Stimulated activated naive CD4-positive, alpha-beta T cell treated with Interleukin-2 at 50 U/mL for 16 hours (primary cell): Measurements from ENCODE around the gene TMEM132D.

Experiments used
- DNase-seq: peaks from one replicate; lab custom pipeline; 2025; lab: John Stamatoyannopoulos, UW

TMEM132D gene

GRCh38 chr12:129534966-129535750, 368.7 kb downstream of the TMEM132D start:
- no peak for DNase-seq

GRCh38 chr12:129532707-129533499, 370.9 kb downstream of the TMEM132D start:
- DNase-seq, result no peak

GRCh38 chr12:129532082-129532481, 371.7 kb downstream of the TMEM132D start:
- DNase-seq, result no peak

GRCh38 chr12:129530984-129531383, 372.8 kb downstream of the TMEM132D start:
- no peak for DNase-seq

GRCh38 chr12:129530517-129530916, 373.3 kb downstream of the TMEM132D start:
- DNase-seq, result no peak

- DNase-seq, result no peak
Observed at GRCh38 chr12:129527506-129527905, 376.3 kb downstream of the TMEM132D start.

GRCh38 chr12:129523621-129524020, 380.2 kb downstream of the TMEM132D start:
- DNase-seq, result no peak

GRCh38 chr12:129520739-129521138, 383.1 kb downstream of the TMEM132D start:
- DNase-seq, result no peak

- DNase-seq, result no peak
Observed at GRCh38 chr12:129503802-129504201, 400.0 kb downstream of the TMEM132D start.

GRCh38 chr12:129496226-129496625, 407.6 kb downstream of the TMEM132D start:
- no peak for DNase-seq

- DNase-seq, result no peak
Observed at GRCh38 chr12:129494766-129495165, 409.1 kb downstream of the TMEM132D start.

- DNase-seq, result no peak
Observed at GRCh38 chr12:129494260-129494659, 409.6 kb downstream of the TMEM132D start.

GRCh38 chr12:129489100-129489676, 414.6 kb downstream of the TMEM132D start:
- no peak for DNase-seq

GRCh38 chr12:129486931-129487330, 416.9 kb downstream of the TMEM132D start:
- DNase-seq, result no peak

GRCh38 chr12:129483111-129483893, 420.5 kb downstream of the TMEM132D start:
- no peak for DNase-seq

- DNase-seq, result no peak
Observed at GRCh38 chr12:129481921-129482320, 421.9 kb downstream of the TMEM132D start.

GRCh38 chr12:129470196-129470595, 433.6 kb downstream of the TMEM132D start:
- no peak for DNase-seq

GRCh38 chr12:129467726-129468125, 436.1 kb downstream of the TMEM132D start:
- DNase-seq, result no peak

- DNase-seq, result no peak
Observed at GRCh38 chr12:129467289-129467688, 436.5 kb downstream of the TMEM132D start.

- DNase-seq, result no peak
Observed at GRCh38 chr12:129466499-129466898, 437.3 kb downstream of the TMEM132D start.

- no peak for DNase-seq
Observed at GRCh38 chr12:129459886-129460285, 443.9 kb downstream of the TMEM132D start.

GRCh38 chr12:129446696-129447095, 457.1 kb downstream of the TMEM132D start:
- no peak for DNase-seq
